A549 treated with CORT108297 at 1 μM for 4 hours (cell line): ENCODE measurements around the gene GOLGA2. TPM values are rescaled to one million over a fixed set of nuclear protein-coding genes. Genes with fewer than 3 reads are reported as not detected.

Source experiments
- total RNA-seq: library from RNA; stranded (reverse); fragments of 200-300 nt; extraction: Qiagen RNA extraction; gene quantifications from 5 replicates; pipeline ENCODE4 v1.2.3, GENCODE V29; 2022

The GOLGA2 gene
- total RNA-seq = 38.8 to 54.8 TPM (median 46.5 TPM) in 5 replicates

DNA sequence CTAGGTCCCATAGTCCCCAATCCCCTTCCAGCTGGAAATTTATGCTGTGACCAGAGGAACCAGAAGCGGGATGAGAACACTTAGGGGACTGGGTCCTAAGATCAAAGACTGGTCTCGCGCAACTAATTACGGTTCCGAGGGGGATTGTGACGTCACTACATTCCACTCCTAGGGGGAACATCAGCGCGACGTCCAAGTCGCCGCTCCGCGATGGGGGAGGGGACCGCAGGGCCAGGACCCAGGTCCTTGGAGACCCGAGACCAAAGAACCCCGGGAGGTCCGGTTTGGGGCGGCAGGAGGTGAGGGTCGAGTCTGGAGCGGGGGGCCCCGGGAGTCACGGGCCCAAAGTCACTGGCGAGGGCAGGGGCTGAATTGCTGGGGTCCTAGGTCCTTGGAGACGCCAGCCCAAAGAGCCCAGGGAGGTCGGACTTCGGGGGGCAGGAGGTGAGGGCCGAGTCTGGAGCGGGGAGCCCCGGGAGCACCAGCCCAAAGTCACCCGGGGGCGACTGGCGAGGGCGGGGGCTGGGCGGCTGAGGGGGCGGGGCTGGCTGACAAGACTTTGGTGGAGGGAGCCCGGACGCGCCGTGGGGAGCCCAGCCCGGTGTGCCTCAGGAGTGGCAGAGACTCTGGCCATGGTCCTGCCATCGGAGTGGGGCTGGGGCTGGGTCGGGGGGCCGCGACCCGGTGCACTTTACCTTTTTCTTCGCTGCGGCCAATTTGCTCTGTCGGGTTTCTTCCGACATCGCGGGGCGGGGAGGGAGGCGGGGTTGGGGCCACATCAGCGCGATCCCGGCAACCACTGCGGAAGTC is at the start of gene GOLGA2:
TSS of gene GOLGA2 (minus strand) at position 810 of the 810 bp plus-strand sequence. CDS start at position 779, 31 bp downstream.

GRCh38 chr9:128322404-128323211 is 46.8 kb upstream of the GOLGA2 start, which contains the start of the genes COQ4 and TRUB2:
Gene COQ4, plus strand, starts transcription at chr9:128322839. Its CDS starts 20 bp downstream, at chr9:128322859.
Gene TRUB2, minus strand, starts transcription at chr9:128322447. Its CDS starts 39 bp downstream, at chr9:128322408.

GRCh38 chr9:128276008-128276573 is 284 bp upstream of the GOLGA2 start, which contains the start of gene SWI5:
Gene SWI5, plus strand, starts transcription at chr9:128276276.

Other genes starting within 250 kb of the GOLGA2 start
- 5.1 to 7.5 TPM (median 7.2 TPM) in 5 replicates for gene NAIF1, start 208.7 kb downstream of the GOLGA2 start, total RNA-seq
- 7.0 to 9.2 TPM (median 7.7 TPM) in 5 replicates for gene SLC25A25, start 207.8 kb downstream of the GOLGA2 start, total RNA-seq
- 76.5 to 104 TPM (median 94.8 TPM) in 5 replicates for gene PTGES2, start 148.3 kb downstream of the GOLGA2 start, total RNA-seq
- 2.8 to 6.5 TPM (median 3.4 TPM) in 5 replicates for gene LCN2, start 126.6 kb downstream of the GOLGA2 start, total RNA-seq
- 41.2 to 69.2 TPM (median 66.0 TPM) in 5 replicates for gene BBLN, start 115.7 kb downstream of the GOLGA2 start, total RNA-seq
- gene CIZ1, start 84.4 kb downstream of the GOLGA2 start, total RNA-seq = 75.2 to 92.1 TPM (median 88.1 TPM) in 5 replicates
- gene DNM1, start 72.6 kb downstream of the GOLGA2 start, total RNA-seq = 78.2 to 96.1 TPM (median 86.9 TPM) in 5 replicates
- 41.5 to 51.4 TPM (median 46.9 TPM) in 5 replicates for gene SWI5, start 269 bp upstream of the GOLGA2 start, total RNA-seq
- gene TRUB2, start 46.4 kb upstream of the GOLGA2 start, total RNA-seq = 40.0 to 56.0 TPM (median 51.8 TPM) in 5 replicates
- 47.6 to 64.3 TPM (median 63.2 TPM) in 5 replicates for gene COQ4, start 46.8 kb upstream of the GOLGA2 start, total RNA-seq
- 38.8 to 52.9 TPM (median 48.0 TPM) in 5 replicates for gene SLC27A4, start 64.5 kb upstream of the GOLGA2 start, total RNA-seq
- gene URM1, start 95.4 kb upstream of the GOLGA2 start, total RNA-seq = 65.5 to 89.4 TPM (median 85.3 TPM) in 5 replicates
- 32.0 to 43.1 TPM (median 38.8 TPM) in 5 replicates for gene CERCAM, start 144.8 kb upstream of the GOLGA2 start, total RNA-seq
- 26.0 to 31.1 TPM (median 28.6 TPM) in 5 replicates for gene ODF2, start 180.0 kb upstream of the GOLGA2 start, total RNA-seq
- gene GLE1, start 228.7 kb upstream of the GOLGA2 start, total RNA-seq = 28.7 to 31.7 TPM (median 30.8 TPM) in 5 replicates